OCI-LY7 (cell line): ENCODE results near the gene TMEM107. TPM values are rescaled to one million over a fixed set of nuclear protein-coding genes. Genes with fewer than 3 reads are reported as not detected.

Experiments used
- BruUV-seq: library from RNA; stranded (reverse); fragments of 400-500 nt; replicated peaks from 2 replicates; lab custom pipeline; 2021; lab: Mats Ljungman, UMichigan
- CTCF ChIA-PET: fragments of 300-600 bp; sonication (Branson Sonifier 250); formaldehyde crosslinking; loops from one replicate; lab custom pipeline; 2022; ENCODE audit warnings: antibody characterized with exemption; ENCODE audit not compliant: unreplicated experiment; lab: Charles Lee
- POLR2A ChIA-PET: fragments of 300-600 bp; sonication (Branson Sonifier 250); formaldehyde crosslinking; loops from one replicate; lab custom pipeline; 2022; ENCODE audit warnings: antibody characterized with exemption; lab: Charles Lee
- DNase-seq: peaks from one replicate; pipeline ENCODE4 v3.0.0-alpha.2; 2015; ENCODE audit warnings: low spot score
- H2AFZ ChIP-seq: fragments of 200-600 bp; sonication (generic), shearing (Covaris generic); 2 replicates; pipeline ENCODE4 v1.6.1; 2014; ENCODE audit warnings: mild to moderate bottlenecking, antibody characterized with exemption, low read length, moderate library complexity
- H3K27ac ChIP-seq: fragments of 200-600 bp; sonication (generic); 2 replicates; pipeline ENCODE4 v1.5.1; 2014; ENCODE audit warnings: mixed run types, low read depth, mild to moderate bottlenecking, moderate library complexity, low read length, inconsistent platforms; ENCODE audit not compliant: poor library complexity, severe bottlenecking
- H3K36me3 ChIP-seq: fragments of 200-600 bp; sonication (generic); 2 replicates; pipeline ENCODE4 v1.6.1; 2014; ENCODE audit warnings: mild to moderate bottlenecking, antibody characterized with exemption, low read length, moderate library complexity, mixed read lengths; ENCODE audit not compliant: insufficient read depth
- H3K4me1 ChIP-seq: fragments of 200-600 bp; sonication (generic); 2 replicates; pipeline ENCODE4 v1.5.1; 2014; ENCODE audit warnings: mild to moderate bottlenecking, low read length; ENCODE audit not compliant: insufficient read depth, poor library complexity, severe bottlenecking
- H3K4me2 ChIP-seq: fragments of 200-600 bp; sonication (generic); 2 replicates; pipeline ENCODE4 v1.6.1; 2014; ENCODE audit warnings: mild to moderate bottlenecking, low read length
- H3K4me3 ChIP-seq: fragments of 200-600 bp; sonication (generic); 2 replicates; pipeline ENCODE4 v1.5.1; 2014; ENCODE audit warnings: mild to moderate bottlenecking, low read depth, low read length; ENCODE audit not compliant: poor library complexity, severe bottlenecking
- H3K79me2 ChIP-seq: fragments of 200-600 bp; sonication (generic); 2 replicates; pipeline ENCODE4 v1.6.1; 2016; ENCODE audit warnings: low read depth, mild to moderate bottlenecking, low read length, moderate library complexity, mixed read lengths; ENCODE audit not compliant: insufficient read depth
- H3K9me2 ChIP-seq: fragments of 200-600 bp; sonication (generic); 2 replicates; pipeline ENCODE4 v1.6.1; 2016; ENCODE audit warnings: mild to moderate bottlenecking, low read length, mixed read lengths; ENCODE audit not compliant: insufficient read depth
- H3K9me3 ChIP-seq: fragments of 200-600 bp; sonication (generic); 2 replicates; pipeline ENCODE4 v1.6.1; 2014; ENCODE audit warnings: mild to moderate bottlenecking, mixed run types, low read length, mixed read lengths
- H4K20me1 ChIP-seq: fragments of 200-600 bp; sonication (generic); 2 replicates; pipeline ENCODE4 v1.6.1; 2014; ENCODE audit warnings: mild to moderate bottlenecking, antibody characterized with exemption, low read length, moderate library complexity, mixed read lengths; ENCODE audit not compliant: insufficient read depth
- CTCF ChIP-seq: fragments of 200-600 bp; sonication (generic); conservative IDR thresholded peaks from 2 replicates; pipeline ENCODE4 v1.5.1; 2014; ENCODE audit warnings: mild to moderate bottlenecking, antibody characterized with exemption, low read length, moderate library complexity, mixed read lengths
- EZH2phosphoT487 ChIP-seq: fragments of 200-600 bp; sonication (generic); IDR thresholded peaks from 2 replicates; pipeline ENCODE4 v1.6.1; 2018; ENCODE audit warnings: low read depth, borderline replicate concordance, mild to moderate bottlenecking, mixed run types, antibody characterized with exemption, low read length, moderate library complexity, mixed read lengths
- intact Hi-C: fragments of 100-400 bp; cut with micrococcal nuclease; formaldehyde crosslinking; loops from one replicate; pipeline ENCODE4 v1.10.0; 2022; ENCODE audit not compliant: unreplicated experiment
- total RNA-seq, 2 experiments: library from RNA; depleted of rRNA in 1 of 2; stranded (reverse); fragments of >200 nt in 1 of 2; shearing (Covaris generic) in 1 of 2; gene quantifications; 2 replicates each; pipeline ENCODE4 v1.2.3, GENCODE V29; 2014 to 2022

The TMEM107 gene
- total RNA-seq, 2 experiments from 2014 or later = 43.9 to 57.0 TPM

- H4K20me1 ChIP-seq = no peaks in the 10 kb centered on the region; the same call in 1 of the 2 replicates
- intact Hi-C loops = no loop called here
- no TSS peak for BruUV-seq
- H3K36me3 ChIP-seq = peaks cover 72% of the 10 kb centered on the region
- no peak overlapping the region for H3K4me3 ChIP-seq
- H3K4me2 ChIP-seq = no peak overlapping the region
- POLR2A ChIA-PET = no interaction called here
- H3K27ac ChIP-seq = no peak overlapping the region
- peaks cover 8% of the 10 kb centered on the region; the same call in 1 of the 2 replicates for H3K79me2 ChIP-seq
- H2AFZ ChIP-seq = no peak overlapping the region
- peaks cover 9% of the 10 kb centered on the region for H3K4me1 ChIP-seq
- no peaks in the 10 kb centered on the region for H3K9me2 ChIP-seq
- H3K9me3 ChIP-seq = no peaks in the 10 kb centered on the region
- CTCF ChIA-PET = no interaction called here
- TF ChIP-seq CTCF (no peak), EZH2phosphoT487 (no peak)
- no peak for DNase-seq
These were observed 29.6 kb downstream of the TMEM107 start for GRCh38 chr17:8146381-8147140.

GRCh38 chr17:8145811-8146210, 30.4 kb downstream of the TMEM107 start:
- Histone ChIP-seq H3K9me3 (no peaks in the 10 kb centered on the region), H3K4me3 (no peak overlapping the region), H3K79me2 (peaks cover 6% of the 10 kb centered on the region; the same call in 1 of the 2 replicates), H3K4me1 (peaks cover 7% of the 10 kb centered on the region), H3K27ac (no peak overlapping the region), H3K36me3 (peaks cover 79% of the 10 kb centered on the region), H3K9me2 (no peaks in the 10 kb centered on the region), H3K4me2 (no peak overlapping the region), H2AFZ (no peak overlapping the region), H4K20me1 (no peaks in the 10 kb centered on the region; the same call in 1 of the 2 replicates)
- no TSS peak for BruUV-seq
- no peak for DNase-seq
- no peak for TF ChIP-seq CTCF
- intact Hi-C loops = no loop called here
- ChIA-PET CTCF (no interaction called here), POLR2A (no interaction called here)
